HG03457 (cell line): ENCODE measurements around the gene SKIC8.

Experiments
- ATAC-seq: cut with Tn5 transposase; IDR thresholded peaks from one replicate; pipeline ENCODE4 v1.9.1; 2021; ENCODE audit warnings: moderate number of reproducible peaks; ENCODE audit not compliant: unreplicated experiment

SKIC8 gene

DNA sequence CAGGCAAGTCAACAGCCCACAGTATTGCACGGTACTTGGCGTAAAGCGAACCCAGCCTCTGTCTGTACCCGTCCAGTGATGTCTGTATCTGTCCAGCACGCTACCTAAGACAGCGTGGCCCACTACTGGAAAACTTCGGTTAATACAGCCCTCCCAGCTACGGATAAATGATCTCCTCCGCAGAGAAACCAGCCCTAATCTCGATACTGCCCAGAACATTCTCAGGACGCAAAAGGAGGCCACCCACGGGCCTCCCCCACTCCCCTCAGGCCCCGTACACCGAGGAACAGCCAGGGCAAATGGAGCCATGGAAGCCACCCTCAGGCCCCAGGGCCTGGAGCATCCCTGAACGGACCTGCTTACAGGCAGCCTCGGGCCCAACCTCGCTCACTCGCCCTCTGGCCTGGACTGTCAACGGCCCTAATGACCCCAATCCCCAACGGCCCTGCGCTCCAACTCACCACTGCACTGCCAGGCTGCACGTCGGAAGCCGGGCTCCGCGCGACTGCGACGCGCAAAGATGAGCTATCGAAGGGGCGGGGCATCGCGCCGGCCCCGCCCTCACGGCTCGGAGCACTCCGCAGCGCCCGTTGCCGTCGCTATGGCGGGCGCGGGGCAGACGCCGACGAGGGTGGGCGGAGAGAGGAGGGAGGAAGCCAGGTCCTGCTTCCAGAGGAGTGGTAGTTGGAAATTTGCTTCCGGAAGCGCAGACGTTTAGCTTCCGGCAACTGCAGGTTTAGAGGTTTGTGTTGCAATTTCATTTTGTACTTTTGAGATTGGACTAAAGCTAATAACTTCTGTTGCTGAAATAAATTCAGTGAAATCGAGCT lies at the start of gene SKIC8:
SKIC8 (minus strand) TSS at position 509 of the 830 bp plus-strand sequence. CDS start 3,923 bp downstream, outside the sequence.
- peak; percentile 74 for ATAC-seq

DNA sequence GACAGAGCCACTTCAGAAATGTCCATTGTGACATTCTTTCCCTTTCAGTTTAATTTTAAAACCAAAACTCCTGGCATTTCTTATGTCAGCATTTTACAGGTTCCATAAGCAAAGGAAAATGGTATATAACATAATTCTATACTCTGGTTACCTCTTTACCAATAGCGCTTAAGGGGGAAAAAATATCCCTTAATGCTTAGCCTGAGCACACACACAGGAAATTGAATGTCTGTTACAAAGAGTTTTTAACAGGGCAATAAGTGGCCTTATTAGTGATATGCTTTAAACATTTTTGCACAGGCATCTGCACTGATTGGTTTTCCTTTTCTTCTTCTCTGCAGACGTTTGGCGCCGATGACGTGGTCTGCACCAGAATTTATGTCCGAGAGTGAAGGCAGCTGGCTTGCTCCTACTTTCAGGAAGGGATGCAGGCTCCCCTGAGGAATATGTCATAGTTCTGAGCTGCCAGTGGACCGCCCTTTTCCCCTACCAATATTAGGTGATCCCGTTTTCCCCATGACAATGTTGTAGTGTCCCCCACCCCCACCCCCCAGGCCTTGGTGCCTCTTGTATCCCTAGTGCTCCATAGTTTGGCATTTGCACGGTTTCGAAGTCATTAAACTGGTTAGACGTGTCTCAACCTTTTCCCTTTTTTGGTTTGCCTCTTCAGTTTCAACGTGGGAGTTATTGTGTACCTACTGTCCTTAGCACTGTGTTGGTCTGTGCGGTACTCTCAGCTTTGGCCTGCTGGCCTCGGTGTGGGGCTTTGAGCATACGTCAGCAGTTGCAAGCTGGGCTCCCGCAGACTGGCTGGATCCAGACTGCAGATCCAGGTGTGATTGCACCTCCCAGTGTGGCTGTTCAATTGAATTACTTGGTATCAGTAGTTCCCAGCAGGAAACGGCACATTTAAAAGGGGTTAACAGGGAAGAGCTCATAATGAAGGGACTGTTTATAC lies 48.5 kb upstream of the SKIC8 start:
- ATAC-seq: no peak

DNA sequence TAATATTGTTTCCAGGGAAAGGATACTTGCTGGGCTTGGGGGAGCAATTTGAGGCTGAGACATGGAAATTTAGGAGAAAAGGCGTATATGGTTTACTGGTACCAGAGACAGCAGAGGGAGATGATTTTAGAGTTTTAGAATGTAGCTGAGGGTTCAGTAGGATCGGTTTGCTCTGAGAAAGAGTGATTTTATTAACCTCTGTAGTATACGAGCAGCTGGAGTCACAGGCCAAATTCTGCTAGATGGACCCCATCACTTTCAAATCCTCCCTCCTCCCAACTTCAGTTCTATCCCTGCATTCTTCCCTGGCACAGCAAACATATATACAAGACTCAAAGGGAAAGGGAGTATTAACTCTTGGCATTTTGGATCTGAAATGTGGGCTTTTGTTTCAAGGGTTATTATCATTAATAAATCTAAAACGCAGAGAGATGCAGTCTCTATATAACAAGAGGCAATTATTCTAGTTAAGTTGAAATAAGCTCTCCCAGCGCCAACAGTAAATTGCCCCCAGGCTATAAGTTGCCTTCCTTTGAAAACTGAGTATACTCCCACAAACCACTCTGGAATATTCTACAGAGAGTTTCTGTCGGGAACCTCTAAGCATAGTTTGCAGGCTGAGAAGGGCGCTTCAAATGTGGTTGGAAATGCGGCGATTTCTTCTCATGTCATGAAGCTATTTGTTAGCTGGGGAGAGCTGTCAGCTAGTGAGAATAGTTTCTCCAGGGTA lies 46.2 kb upstream of the SKIC8 start:
- no peak for ATAC-seq

DNA sequence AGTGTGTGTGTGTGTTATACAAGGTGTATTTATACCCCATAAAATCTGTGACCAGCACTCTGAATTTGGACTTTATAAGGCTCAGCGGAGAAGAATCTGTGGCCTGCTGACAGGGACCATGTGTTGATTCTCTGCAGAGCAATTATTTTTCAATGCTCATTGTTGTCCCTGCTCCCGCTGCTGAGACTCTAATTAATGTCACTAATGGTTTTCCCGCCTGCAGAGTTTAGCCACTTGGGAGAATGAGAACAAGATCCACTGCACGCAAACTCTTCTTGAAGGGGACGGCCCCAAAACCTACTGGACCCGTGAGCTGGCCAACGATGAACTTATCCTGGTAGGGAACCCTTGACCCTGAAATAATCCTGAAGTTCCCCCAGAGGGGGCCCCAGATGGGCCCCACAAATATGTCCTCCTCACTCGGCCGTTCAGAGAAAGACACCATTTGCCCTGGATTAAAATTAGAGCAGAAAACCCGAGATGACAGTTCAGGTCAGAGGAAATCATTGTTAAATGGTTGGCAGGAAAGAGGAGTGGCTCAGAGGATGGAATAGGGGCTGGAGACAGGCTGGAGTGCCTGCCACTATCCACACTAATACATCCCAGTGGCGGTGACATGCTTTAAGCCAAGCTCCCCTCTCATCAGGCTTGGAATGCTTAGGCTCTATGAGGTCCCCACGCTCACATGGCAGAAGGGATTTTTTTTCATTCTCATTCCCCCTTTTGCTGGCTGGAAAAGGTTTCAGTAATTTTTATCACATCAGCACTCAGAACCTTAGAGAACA lies 44.1 kb upstream of the SKIC8 start:
- no peak for ATAC-seq

DNA sequence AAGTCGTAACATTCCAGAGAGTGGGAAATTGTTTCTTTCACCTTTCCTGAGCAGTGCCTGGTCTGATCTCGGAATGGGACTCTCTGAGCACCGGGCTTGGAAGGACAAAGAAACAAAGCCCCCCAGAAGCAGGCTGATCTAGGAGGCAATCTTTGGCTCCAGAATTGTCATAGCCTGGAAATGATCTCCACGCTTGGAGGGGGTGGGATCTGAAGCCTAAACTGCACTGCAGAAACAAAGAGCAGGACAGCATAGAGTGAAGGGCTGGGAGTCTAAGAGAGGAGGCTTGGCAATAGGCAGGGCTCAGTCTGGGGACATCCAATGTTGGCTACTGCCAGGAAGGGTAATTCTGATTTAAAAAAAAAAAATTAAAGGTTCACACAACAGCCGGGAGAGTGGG lies 42.6 kb upstream of the SKIC8 start:
- no peak for ATAC-seq

DNA sequence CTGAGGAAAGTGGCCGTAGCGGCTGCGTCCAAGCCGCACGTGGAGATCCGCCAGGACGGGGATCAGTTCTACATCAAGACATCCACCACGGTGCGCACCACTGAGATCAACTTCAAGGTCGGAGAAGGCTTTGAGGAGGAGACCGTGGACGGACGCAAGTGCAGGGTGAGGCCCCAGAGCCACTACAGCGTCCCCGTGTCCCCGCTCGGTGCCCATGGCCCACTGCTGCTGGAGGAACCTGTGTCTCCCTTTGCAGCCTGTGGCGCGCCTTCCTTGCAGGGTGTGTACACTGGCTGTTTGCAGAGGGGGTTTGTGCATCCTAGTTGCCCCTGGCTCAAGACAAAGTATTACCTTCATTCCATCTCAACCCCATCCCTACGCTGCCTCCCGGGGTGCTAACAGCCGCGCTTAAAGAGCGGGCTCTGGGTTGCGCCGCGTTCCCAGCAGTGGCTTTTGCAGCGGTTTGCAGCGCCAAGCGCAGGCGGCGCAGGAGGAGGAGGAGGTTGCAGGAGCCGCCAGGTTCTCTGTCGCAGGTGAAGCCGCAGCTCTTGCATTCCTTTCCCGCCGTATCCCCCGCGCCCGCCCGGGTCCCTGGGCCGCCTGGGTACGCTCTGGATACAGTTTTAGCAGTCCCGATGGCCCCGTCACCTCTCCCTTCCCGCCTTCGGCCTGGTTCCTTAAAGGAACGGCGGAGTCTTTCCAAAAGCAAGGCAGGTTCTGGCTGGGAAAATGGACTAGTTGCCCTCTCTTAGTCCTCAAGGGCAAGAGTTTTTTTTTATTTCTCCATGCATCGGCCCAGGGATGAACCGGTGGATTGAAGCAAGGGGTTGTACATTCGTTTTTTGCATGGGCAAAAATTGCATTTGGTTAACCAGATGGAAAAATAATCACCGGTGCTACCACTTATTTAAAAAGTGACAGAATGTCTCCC lies 41.9 kb upstream of the SKIC8 start:
- no peak for ATAC-seq

DNA sequence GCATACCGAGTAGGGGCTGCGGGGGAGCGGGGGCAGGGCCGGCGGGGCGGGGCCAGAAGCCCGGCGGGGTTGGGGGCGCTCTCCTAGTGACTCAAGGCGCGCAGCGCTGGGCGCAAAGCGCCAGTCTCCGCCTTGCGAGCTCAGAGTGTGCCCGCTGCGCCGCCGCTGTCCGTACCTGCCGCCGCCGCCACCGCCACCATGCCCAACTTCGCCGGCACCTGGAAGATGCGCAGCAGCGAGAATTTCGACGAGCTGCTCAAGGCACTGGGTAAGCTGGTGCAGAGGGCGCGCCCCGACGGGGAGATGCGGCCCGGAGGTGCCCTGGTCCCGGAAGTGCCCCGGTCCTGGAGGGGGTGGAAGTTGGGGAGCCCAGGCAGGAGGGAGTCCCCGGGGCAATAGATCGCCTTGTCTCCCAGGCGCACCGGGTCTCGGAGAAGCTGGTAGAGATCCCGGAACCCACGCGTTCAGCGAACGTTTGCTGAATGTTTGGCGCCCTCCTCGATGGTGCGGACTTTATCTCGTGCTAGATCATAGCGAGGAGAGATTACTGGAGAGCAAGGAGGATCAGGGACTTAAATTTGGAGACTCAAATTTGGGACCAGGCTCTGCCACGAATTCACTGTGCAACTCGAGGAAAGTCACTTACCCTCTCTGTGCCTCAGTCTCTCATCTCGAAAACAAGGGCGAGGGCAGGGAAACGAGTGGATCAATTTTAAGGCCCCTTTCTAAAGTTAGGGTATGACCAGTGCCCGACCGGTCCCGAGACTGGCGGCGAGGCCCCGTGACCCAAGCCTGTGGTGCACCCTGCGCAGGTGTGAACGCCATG lies 41.0 kb upstream of the SKIC8 start, which contains the start of gene CRABP1:
CRABP1 (plus strand) TSS at position 123 of the 826 bp plus-strand sequence; CDS start at position 199, 76 bp downstream.
- no peak for ATAC-seq

DNA sequence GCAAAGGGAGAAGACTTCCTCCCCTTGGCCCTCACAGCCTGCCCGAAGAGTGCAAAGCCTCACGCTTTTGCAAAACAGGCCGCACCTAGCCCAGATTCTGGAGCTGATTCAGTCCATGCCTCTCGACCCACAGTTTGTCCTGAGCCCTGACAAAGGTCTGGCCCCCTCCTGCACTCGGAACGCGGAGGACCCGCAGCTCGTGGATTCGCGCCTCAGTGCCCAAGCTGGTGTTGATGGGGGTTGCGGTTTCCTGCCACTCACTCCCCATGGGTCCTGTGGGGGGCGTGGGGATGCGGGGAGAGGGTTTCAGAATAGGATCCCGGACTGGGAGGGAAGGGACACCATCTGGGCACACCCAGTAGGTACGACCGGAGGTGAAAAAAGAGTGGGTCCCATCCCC lies 40.1 kb upstream of the SKIC8 start:
- ATAC-seq: no peak

DNA sequence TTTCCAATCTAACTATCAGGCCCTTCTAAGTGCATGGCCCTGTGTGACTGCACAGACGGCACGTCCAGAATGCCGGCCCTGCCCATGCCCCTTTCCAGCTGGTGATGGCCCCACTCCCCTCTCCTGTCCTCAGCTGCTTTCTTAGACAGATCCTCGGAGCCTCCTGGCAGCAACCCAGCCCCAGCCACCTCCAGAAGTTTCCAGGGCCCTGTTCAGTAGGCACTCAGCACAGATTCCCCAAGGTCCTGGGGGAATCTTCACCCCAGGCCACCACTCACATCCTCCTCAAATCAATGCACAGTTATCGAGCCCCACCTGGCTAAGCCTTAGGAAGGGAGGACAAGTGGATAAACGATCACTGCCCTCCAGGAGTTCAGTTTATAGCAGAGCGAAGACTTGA lies 39.4 kb upstream of the SKIC8 start:
- ATAC-seq: no peak

DNA sequence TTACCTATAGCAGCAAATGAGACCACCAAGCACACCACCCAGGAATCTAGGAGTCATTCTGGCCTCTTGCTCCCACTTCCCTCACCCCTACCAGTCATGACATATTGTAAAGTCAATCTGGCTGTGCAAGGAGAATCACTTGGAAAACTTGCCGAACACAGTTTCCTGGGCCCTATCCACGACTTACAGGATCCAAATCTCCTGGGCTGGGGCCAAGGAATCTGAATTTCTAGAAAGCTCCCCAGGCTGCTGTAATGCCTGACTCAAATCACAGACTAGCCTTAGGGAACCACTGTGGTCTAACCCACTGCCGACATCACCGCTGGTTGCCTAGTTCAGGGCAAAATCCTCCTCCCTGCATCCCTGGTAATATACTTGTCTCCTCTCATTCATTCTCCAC lies 36.6 kb upstream of the SKIC8 start:
- no peak for ATAC-seq

DNA sequence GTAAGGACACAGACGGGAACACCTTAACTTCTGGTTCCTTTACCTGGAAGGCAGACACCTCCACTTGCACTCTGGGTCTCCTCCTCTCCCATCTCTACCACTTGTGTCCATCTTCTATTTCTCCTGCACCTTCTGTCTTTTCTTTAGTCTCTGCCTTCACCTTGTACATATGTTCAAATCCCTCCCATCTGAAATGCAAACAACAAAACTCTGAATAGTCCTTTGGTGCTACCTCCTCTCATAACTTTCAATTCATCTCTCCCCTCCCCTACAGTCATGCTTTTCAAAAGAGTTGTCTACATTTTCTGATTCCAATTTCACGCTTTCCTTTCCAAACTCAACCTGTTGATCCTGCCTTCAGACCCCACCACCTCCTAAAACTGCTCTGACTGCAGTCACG lies 35.4 kb upstream of the SKIC8 start:
- ATAC-seq: no peak

DNA sequence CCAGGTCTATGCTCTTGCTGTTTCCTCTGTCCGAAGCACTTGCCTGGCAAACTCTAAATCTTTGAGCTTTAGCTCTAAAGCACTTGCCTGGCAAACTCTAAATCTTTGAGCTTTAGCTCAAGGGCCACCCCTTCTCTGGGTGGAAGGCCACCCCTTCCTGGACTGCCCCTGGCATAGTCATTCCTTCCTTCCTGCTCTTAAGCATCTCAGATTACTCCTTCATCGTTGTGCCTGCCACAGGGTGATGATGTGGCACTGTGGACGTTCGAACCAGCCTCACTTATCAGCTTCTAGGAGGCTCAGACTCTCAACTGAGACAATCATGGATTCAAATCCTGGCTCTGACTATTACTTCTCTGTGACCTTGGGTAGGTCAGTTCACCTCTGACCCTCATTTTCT lies 30.2 kb upstream of the SKIC8 start:
- ATAC-seq: no peak

DNA sequence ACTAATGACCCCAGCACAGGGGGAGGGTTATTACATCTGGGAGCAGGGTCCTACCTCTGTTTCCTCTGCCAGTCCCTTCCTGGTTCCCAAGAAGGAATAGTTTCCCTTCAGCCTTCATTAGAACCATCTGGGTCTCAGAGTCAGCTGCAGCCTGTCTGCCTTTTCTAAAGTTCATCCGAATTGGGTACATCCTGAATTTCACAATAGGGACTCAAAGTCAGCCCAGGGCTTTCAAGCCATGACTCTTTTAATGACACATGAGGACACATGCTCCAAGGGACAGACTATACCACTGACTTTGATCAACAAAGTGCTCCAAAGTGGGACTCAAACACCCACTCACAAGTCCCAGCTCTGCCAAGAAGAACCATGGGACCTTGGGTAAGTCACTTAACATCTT lies 28.1 kb upstream of the SKIC8 start:
- no peak for ATAC-seq

DNA sequence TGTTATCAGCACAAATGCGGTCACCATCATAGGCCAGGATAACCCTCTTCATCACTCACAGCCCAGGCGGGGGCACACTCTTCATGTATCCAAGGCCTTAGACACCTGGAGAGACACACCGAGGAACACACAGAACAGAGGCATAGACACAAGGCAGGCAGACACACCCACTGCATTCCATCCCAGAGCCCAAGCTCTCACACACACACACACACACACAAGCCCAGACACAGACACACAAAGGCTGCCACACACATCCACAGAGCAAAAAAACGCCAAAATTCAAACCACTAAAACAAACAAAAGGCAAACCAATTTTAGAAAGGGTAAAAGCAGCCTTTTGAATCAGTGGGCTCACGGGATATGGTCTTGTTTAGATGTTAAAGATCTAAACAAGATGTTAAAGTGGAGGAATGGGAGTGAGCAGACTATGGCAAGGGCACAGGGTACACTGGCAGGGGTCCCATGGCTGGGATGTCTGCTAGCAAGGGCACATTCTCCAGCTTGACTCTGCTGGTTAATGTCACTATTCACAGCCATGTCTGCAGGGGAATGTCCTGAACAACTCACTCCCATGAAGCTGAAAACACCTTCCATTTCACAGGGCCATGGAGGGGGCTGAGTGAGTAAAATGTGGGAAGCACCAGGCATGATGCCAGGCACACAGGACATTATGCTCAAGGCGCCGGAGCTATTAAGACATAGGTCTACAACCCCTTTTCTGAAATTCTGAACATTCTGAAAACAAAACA lies 25.9 kb upstream of the SKIC8 start:
- ATAC-seq: no peak

DNA sequence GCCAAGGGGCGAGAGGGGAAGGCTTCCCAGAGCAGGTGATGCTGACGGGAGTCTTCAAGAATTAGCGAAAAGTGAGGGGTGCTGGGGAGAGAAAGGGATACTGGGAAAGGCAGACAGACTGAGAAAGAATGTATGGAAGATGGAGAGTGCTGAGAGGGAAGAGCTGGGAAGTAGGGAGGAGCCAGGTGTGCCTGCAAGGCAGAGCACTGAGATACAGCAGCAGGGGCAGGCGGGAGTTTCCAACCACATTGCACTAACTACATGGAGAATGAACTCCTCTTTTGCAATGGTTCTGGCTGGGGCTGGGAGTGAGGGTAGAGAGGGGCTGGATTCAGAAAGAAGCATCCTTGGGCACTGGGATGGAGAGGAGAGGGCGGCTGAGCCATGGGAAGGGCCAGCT lies 24.7 kb upstream of the SKIC8 start:
- ATAC-seq: no peak

DNA sequence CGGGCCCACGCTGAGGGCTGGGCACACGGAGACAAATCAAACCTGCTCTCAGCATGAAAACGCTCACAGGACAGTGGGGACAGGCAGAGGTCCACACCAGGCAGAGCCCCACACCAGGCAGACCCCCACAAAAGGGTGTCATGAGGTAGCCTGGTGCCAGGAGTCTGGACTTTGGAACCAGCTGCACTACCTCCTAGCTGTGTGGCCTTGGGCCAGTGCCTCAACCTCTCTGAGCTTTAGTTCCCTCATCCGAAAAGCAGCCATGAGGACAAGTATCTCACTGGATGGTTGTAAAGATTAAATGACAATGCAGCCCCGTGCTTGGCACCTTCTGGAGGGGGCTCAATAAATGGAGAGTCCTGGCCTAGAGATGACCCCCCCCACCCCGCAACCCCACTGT lies 24.3 kb upstream of the SKIC8 start:
- no peak for ATAC-seq

DNA sequence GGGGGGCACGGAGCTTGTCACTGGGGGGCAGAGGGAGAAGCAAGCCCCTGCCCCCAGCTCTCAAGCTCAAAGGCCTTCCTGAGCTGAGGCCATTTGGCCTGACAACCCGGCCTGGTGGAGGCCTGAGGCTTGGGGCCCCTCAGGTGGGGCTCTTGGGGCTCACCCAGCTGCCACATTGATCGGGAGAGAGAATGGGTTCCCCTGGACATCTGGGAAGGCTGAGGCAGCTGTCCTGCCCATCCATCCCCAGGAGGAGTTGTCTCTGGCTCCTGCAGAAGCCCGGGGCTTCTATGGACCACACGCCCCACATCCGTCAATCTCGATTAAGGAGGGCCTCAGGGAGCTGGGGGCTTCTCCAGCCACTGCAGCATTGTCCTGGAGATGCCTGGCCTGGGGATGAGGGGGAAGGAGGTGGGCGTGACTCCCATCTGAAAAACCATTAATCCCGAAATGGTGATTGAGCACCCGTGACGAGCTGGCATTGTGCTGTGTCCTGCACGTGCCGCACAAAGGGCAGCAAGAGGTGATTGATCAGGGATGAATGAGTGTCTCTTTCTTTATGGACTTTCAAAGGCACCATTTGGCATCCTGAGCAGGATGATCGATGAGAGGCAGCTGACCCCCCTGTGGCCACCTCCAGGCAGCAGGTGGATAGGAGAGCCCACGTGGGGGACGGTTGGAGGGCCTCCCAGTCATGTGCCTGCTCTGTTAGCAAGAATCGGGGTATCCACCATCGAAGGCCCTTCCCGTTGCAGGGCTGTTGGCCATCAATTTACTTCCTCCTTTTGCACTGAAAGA lies 23.5 kb upstream of the SKIC8 start:
- ATAC-seq: no peak
